Common myeloid progenitor, CD34-positive (primary cell): Measurements from ENCODE around the gene ATG9A.

Experiments
- CTCF ChIA-PET: fragments of 350-600 bp; sonication (Branson Sonifier 250); formaldehyde crosslinking; loops from one replicate; lab custom pipeline; 2021; ENCODE audit warnings: antibody characterized with exemption; lab: Charles Lee
- POLR2A ChIA-PET: fragments of 350-600 bp; sonication (Branson Sonifier 250); formaldehyde crosslinking; loops from one replicate; lab custom pipeline; 2021; ENCODE audit warnings: antibody characterized with exemption; lab: Charles Lee
- DNase-seq, 3 donors: peaks; one replicate each; pipeline versions ENCODE4 v3.0.0 to v3.0.0-alpha.2; 2013
- H3K27ac ChIP-seq, 2 experiments: 1 replicate in 1 of 2; 2 replicates in 1 of 2; pipeline ENCODE4 v1.7.0; 2013; ENCODE audit warnings: inconsistent platforms in 2 of 2, low read length in 2 of 2, mild to moderate bottlenecking in 2 of 2, low read depth in 1 of 2, moderate library complexity in 1 of 2; ENCODE audit not compliant: severe bottlenecking in 2 of 2, insufficient read depth in 1 of 2, poor library complexity in 1 of 2
- H3K27me3 ChIP-seq, 5 experiments: replicated peaks in 2 of 5; 1 replicate in 3 of 5; 2 replicates in 2 of 5; pipeline versions ENCODE4 v1.6.1 to v1.7.0; 2013; ENCODE audit warnings: low read length in 4 of 5, mild to moderate bottlenecking in 2 of 5, moderate library complexity in 2 of 5, inconsistent platforms in 1 of 5; ENCODE audit not compliant: insufficient read depth in 5 of 5, control insufficient read depth in 4 of 5
- H3K36me3 ChIP-seq, 4 experiments: 1 replicate in 2 of 4; 2 replicates in 2 of 4; pipeline versions ENCODE4 v1.6.1 to v1.7.0; 2013; ENCODE audit warnings: low read length in 3 of 4, control low read depth in 1 of 4, mild to moderate bottlenecking in 1 of 4; ENCODE audit not compliant: control insufficient read depth in 4 of 4, insufficient read depth in 4 of 4
- H3K4me1 ChIP-seq, 4 experiments: 1 replicate in 3 of 4; 2 replicates in 1 of 4; pipeline versions ENCODE4 v1.6.1 to v1.7.1; 2013; ENCODE audit warnings: low read length in 3 of 4, mild to moderate bottlenecking in 3 of 4, control low read depth in 1 of 4, inconsistent platforms in 1 of 4, moderate library complexity in 1 of 4; ENCODE audit not compliant: control insufficient read depth in 4 of 4, insufficient read depth in 4 of 4; ENCODE audit errors: control extremely low read depth in 1 of 4
- H3K4me3 ChIP-seq, 7 experiments: 1 replicate in 4 of 7; 2 replicates in 3 of 7; pipeline versions ENCODE4 v1.5.1 to v1.7.0; 2013; ENCODE audit warnings: mild to moderate bottlenecking in 7 of 7, low read length in 6 of 7, moderate library complexity in 6 of 7, inconsistent platforms in 2 of 7, low read depth in 2 of 7, control low read depth in 1 of 7; ENCODE audit not compliant: insufficient read depth in 4 of 7, control insufficient read depth in 1 of 7; ENCODE audit errors: extremely low read depth in 1 of 7
- H3K9me3 ChIP-seq, 5 experiments: 1 replicate in 4 of 5; 2 replicates in 1 of 5; pipeline versions ENCODE4 v1.6.1 to v1.7.1; 2013; ENCODE audit warnings: low read length in 4 of 5, mild to moderate bottlenecking in 2 of 5, inconsistent platforms in 1 of 5, low read depth in 1 of 5, moderate library complexity in 1 of 5; ENCODE audit not compliant: control insufficient read depth in 4 of 5, insufficient read depth in 2 of 5; ENCODE audit errors: control extremely low read depth in 1 of 5
- WGBS: methylation state at CpG from one replicate; pipeline ENCODE4 v1.1.5; 2013; ENCODE audit not compliant: insufficient coverage; 5-methylcytosine and 5-hydroxymethylcytosine counted together

ATG9A gene

DNA sequence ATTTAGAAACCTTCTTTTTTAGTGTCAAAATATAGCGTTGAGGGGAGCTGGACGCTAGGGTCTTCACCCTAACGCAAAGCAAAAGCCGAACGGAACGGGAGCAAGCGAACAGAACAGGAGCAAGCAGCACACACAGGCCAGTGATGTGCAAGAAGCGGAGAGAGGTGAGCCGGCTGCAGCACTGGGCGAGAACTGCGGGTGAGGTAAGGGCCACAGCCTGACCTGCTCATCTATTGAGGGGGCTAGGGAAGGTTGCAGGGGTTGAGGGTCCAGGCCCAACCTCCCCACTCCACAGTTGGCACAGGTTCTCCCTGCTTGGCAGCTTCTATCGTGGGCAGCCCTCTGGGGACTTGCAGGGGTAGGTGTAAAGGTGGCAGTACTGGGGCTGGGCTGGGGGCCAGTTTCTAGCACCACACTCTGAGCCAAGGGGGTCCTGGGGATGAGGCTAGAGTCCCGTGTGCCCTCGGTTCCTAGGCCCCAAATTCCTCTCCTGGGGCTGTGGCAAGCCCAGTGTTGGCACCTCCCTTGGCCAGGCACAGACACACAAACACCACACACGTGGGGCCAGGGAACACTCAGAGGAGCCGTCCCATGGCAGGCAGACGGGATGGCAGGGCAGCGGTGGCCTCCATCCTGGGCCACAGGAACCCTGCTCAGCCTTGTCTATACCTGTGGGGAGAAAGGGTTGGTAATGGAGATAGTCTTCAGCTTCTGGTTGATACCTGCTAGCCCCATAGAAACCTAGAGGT lies 9.5 kb downstream of the ATG9A start:
- Histone ChIP-seq H3K9me3 (no peaks in the 10 kb centered on the region), H3K27ac (no peak overlapping the region), H3K4me1 (peaks cover 0 to 37% (median 28%) of the 10 kb centered on the region in 4 experiments), H3K4me3 (no peak overlapping the region), H3K36me3 (peaks cover 21 to 53% (median 45%) of the 10 kb centered on the region in 4 experiments), H3K27me3 (no peaks in the 10 kb centered on the region)
- no peak for DNase-seq
- CTCF ChIA-PET, result interaction anchor here (0.7 to 17.2 kb wide), 8 partner anchors 9 to 75 kb away, joined by 3 to 238 read pairs (median 3); partner anchors contain the start of genes ANKZF1, ATG9A, CNPPD1 and SLC23A3
- POLR2A ChIA-PET, result no interaction called here
- 96% methylated on average over 12 of the region's 18 CpGs for whole genome bisulfite sequencing

DNA sequence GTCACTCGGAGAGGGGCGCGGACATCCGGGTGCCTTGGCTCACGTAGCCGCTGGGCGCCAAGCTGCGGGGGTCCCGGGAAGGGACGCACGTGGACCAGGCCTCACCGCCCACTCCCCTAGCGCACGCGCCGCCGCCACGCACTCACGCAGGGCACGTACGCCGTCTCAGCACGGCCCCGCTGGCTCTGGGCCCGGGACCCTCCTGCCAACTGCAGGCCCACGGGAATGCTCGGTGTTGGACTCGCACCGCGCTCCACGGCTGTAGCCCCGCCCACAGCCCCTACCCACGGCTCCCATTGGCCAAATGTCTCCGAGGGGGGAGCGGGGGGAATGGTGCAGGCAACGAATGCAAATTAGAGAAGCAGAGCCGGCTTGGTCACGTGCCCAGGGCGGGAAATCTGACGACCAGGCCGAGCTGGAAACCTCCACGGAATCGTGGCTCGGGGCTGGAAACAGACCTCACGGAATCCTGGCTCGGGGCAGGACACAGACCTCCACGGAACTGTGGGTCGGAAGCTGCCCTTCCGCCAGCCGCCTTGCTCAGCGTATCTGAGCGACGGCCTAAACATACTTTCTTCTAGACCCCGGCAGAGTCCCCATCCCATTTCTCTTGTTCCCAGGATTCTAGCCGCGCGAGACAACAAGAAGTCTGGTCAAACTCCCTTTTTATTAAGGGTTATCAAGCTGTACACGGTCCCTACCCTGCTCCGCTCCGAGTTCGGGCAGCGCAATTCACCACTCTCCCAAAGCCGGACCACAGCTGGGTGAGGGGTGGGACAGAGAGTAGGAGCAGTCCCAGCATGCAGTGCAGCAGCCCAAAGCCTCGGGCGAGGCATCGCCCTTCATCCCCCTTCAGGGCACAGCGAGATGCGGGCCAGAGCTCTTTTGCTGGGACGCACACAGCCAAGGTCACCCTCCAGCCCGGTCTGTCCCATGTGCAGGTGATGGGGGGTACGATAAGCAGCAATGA lies 10.4 kb downstream of the ATG9A start, which contains the start of gene ABCB6:
TSS of gene ABCB6 (minus strand) at position 227 of the 970 bp plus-strand sequence. CDS start 285 bp downstream, outside the sequence.
- H3K9me3 ChIP-seq, result no peaks in the 10 kb centered on the region
- POLR2A ChIA-PET, result interaction anchor here (1.0 kb wide), 2 partner anchors 10 to 26 kb away, joined by 3 to 4 read pairs; partner anchors contain the start of genes ANKZF1, ATG9A, GLB1L and STK16
- H3K27ac ChIP-seq, result peak within 1 kb of the TSS in 1 of 2 experiments; percentile 25
- H3K36me3 ChIP-seq, result peaks cover 18 to 44% (median 41%) of the 10 kb centered on the region in 4 experiments
- WGBS, result 15% methylated on average over 67 of the region's 71 CpGs
- CTCF ChIA-PET, result interaction anchor here (0.7 to 17.2 kb wide), 11 partner anchors 10 to 76 kb away, joined by 3 to 238 read pairs (median 3); partner anchors contain the start of genes ANKZF1, ATG9A, CNPPD1 and DNAJB2
- no peaks in the 10 kb centered on the region for H3K27me3 ChIP-seq
- peaks cover 0 to 37% (median 27%) of the 10 kb centered on the region in 4 experiments for H3K4me1 ChIP-seq
- peak; percentile 84 to 92 (median 92) for DNase-seq
- H3K4me3 ChIP-seq, result peak within 1 kb of the TSS in 6 of 7 experiments; percentile 18 to 77 (median 62)

DNA sequence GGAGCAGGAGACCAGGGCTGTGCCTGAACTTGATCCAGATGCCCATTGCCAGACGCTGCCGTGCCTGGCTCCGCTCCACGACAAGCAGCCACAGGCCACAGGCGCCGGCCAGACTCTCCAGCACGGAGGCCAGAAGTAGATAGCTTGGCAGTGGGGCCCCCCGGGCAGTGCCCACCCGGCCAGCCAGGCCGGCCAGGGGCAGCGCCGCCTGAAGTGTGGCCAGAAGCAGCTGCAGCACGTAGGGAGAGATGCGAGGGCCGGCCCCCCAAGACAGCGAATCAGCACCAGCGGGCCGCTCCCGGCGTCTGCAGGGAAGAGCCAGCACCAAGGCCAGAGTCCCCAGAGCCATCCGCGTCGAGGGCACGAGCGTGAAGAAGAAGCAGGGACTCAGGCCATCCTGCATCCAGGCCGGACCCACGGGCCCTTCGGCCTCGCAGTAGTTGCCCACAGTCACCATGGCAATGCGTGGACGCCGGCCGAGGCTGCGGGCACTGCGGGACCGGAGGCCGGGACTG lies 11.2 kb downstream of the ATG9A start:
- peaks cover 11 to 40% (median 35%) of the 10 kb centered on the region in 4 experiments for H3K36me3 ChIP-seq
- peak overlapping the region in 6 of 7 experiments; percentile 18 to 77 (median 62) for H3K4me3 ChIP-seq
- H3K4me1 ChIP-seq, result peaks cover 0 to 37% (median 27%) of the 10 kb centered on the region in 4 experiments
- peak overlapping the region in 1 of 2 experiments; percentile 25 for H3K27ac ChIP-seq
- 0% methylated on average over 34 of the region's 37 CpGs for WGBS
- H3K27me3 ChIP-seq, result no peaks in the 10 kb centered on the region
- ChIA-PET POLR2A (interaction anchor here (1.0 kb wide), 2 partner anchors 11 to 27 kb away, joined by 3 to 4 read pairs; partner anchors contain the start of genes ANKZF1, ATG9A, GLB1L and STK16), CTCF (interaction anchor here (1.0 to 17.2 kb wide), 5 partner anchors 10 to 61 kb away, joined by 3 to 238 read pairs (median 3); partner anchors contain the start of genes CNPPD1, DNAJB2 and SLC23A3)
- no peaks in the 10 kb centered on the region for H3K9me3 ChIP-seq
- DNase-seq, result peak in 1 of 3 donors; percentile 24

DNA sequence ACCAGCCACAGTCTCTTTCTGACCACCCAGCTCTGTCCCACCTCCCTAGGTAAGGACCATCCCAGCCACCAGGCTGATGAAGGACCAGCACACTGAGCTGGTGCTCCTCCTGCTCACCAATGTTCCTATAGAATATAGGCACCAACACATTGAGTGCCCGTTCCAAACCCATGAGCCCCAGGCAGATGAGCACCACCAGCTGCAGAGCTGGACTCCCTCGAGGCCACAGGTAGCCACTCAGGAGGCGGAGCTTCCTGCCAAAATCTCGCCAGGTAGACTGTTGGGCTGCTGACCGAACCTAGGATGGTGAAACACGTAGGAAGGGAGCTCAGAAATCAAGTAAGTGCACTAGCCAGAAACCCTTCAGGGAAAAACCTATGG lies 12.9 kb downstream of the ATG9A start:
- no peak for DNase-seq
- no peak overlapping the region for H3K27ac ChIP-seq
- 95% methylated on average over 5 of the region's 6 CpGs for WGBS
- peaks cover 0 to 37% (median 27%) of the 10 kb centered on the region in 4 experiments for H3K4me1 ChIP-seq
- no peaks in the 10 kb centered on the region for H3K27me3 ChIP-seq
- ChIA-PET CTCF (interaction anchor here (1.1 to 17.2 kb wide), 9 partner anchors 8 to 78 kb away, joined by 3 to 238 read pairs (median 12); partner anchors contain the start of genes ANKZF1, ATG9A, CNPPD1 and NHEJ1), POLR2A (no interaction called here)
- H3K4me3 ChIP-seq, result no peak overlapping the region
- H3K36me3 ChIP-seq, result peaks cover 7 to 29% (median 22%) of the 10 kb centered on the region in 4 experiments
- no peaks in the 10 kb centered on the region for H3K9me3 ChIP-seq

DNA sequence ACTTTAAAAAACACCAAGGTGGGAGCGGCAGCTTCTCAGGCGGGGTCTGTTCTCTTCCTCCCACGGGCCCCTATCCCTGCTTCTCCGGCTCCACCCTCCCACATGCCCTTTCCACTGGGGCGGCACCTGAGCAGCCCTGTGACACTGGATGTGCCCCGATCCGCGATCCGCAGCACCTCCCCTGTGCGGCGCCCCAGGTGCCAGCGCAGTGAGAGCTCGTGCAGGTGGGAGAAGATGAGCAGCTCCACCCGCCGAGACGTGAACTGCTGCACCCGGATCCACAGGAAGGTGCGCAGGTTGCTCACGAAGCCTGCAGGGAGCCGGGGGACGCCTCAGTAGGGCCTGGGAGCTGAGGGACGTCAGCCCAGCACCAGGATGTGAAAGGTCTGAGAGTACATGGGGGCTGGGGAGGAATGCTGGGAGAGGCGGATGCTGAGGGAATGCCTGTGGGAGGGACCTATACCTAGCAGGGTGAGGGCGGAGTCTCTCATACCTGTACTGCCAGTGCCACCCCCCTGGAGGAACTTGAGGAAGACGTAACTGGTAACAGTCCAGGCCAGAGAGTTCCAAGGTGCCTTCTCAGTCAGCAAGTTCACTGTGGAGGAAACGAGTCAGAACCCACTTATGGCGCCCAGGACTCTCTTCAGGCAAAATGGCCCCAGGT lies 13.4 kb downstream of the ATG9A start:
- Histone ChIP-seq H3K4me1 (peaks cover 0 to 41% (median 32%) of the 10 kb centered on the region in 4 experiments), H3K36me3 (peaks cover 5 to 24% (median 18%) of the 10 kb centered on the region in 4 experiments), H3K4me3 (no peak overlapping the region), H3K27ac (no peak overlapping the region), H3K27me3 (no peaks in the 10 kb centered on the region), H3K9me3 (no peaks in the 10 kb centered on the region)
- WGBS, result 96% methylated on average over 27 of the region's 27 CpGs
- ChIA-PET POLR2A (no interaction called here), CTCF (interaction anchor here (1.1 to 17.2 kb wide), 9 partner anchors 10 to 62 kb away, joined by 3 to 238 read pairs (median 6); partner anchors contain the start of genes ANKZF1, ATG9A, CNPPD1 and NHEJ1)
- no peak for DNase-seq

DNA sequence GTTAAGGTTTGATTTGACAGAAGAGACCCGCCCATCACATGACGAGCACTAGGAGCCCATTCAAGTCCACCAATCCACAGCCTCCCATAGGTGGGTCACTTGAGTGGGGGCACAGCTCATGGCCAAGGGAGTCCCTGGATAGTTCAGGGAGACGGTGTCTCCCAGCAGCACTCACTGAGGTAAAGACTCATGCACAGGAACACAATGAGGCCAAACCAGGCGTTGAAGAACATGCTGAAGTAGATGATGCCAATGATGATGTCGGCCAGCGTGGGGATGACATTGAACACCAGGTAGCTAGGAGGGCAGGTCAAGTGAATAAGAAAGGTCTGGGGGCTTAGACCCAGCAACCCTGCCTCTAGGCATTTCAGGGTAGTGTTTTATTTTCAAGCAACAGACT lies 14.7 kb downstream of the ATG9A start:
- DNase-seq, result no peak
- H3K27me3 ChIP-seq, result no peaks in the 10 kb centered on the region
- no peak overlapping the region for H3K4me3 ChIP-seq
- ChIA-PET CTCF (interaction anchor here (0.6 to 17.2 kb wide), 10 partner anchors 11 to 80 kb away, joined by 3 to 238 read pairs (median 10); partner anchors contain the start of genes ANKZF1, ATG9A, CNPPD1 and NHEJ1), POLR2A (no interaction called here)
- no peaks in the 10 kb centered on the region for H3K9me3 ChIP-seq
- H3K4me1 ChIP-seq, result peaks cover 5 to 50% (median 44%) of the 10 kb centered on the region in 4 experiments
- H3K36me3 ChIP-seq, result peaks cover 2 to 11% (median 10%) of the 10 kb centered on the region in 4 experiments
- WGBS, result 97% methylated on average over 5 of the region's 6 CpGs
- H3K27ac ChIP-seq, result no peak overlapping the region
